HuH-7 (cell line): ENCODE data around the gene ZBTB7B.

Source experiments
- DNase-seq: peaks from one replicate; pipeline ENCODE4 v3.0.0; 2011; ENCODE audit warnings: low spot score

The ZBTB7B gene

GRCh38 chr1:155002464-155003226, at the start of gene ZBTB7B:
ZBTB7B (plus strand) TSS chr1:155002802; CDS start chr1:155014661, 11,859 bp downstream.
- peak; percentile 71 for DNase-seq

- DNase-seq = no peak
Measured at GRCh38 chr1:154953611-154954038, 49.0 kb upstream of the ZBTB7B start.

GRCh38 chr1:154954541-154954940, 48.1 kb upstream of the ZBTB7B start:
- DNase-seq = no peak

GRCh38 chr1:154955039-154955717, 47.4 kb upstream of the ZBTB7B start:
- no peak for DNase-seq

GRCh38 chr1:154955718-154956543, 46.7 kb upstream of the ZBTB7B start, which contains the start of gene PBXIP1:
PBXIP1 (minus strand) TSS chr1:154956099; CDS start chr1:154953721, 2,378 bp downstream.
- peak; percentile 100 for DNase-seq

GRCh38 chr1:154956544-154956941, 46.1 kb upstream of the ZBTB7B start:
- DNase-seq = no peak

GRCh38 chr1:154957091-154957657, 45.4 kb upstream of the ZBTB7B start:
- no peak for DNase-seq

GRCh38 chr1:154958036-154958435, 44.6 kb upstream of the ZBTB7B start:
- DNase-seq = no peak

GRCh38 chr1:154958681-154959425, 43.7 kb upstream of the ZBTB7B start:
- DNase-seq = no peak

GRCh38 chr1:154959426-154959780, 43.2 kb upstream of the ZBTB7B start:
- DNase-seq = no peak

GRCh38 chr1:154960446-154961136, 42.0 kb upstream of the ZBTB7B start:
- DNase-seq = no peak

- DNase-seq = peak; percentile 87
Measured at GRCh38 chr1:154961207-154962155, 41.1 kb upstream of the ZBTB7B start, which contains the start of gene PYGO2. PYGO2 (minus strand) TSS chr1:154961782; CDS start chr1:154961576, 206 bp downstream.

- DNase-seq = no peak
Measured at GRCh38 chr1:154962156-154962749, 40.3 kb upstream of the ZBTB7B start.

GRCh38 chr1:154962795-154963330, 39.7 kb upstream of the ZBTB7B start:
- DNase-seq = no peak

GRCh38 chr1:154963643-154964042, 39.0 kb upstream of the ZBTB7B start:
- DNase-seq = no peak

GRCh38 chr1:154964359-154964758, 38.2 kb upstream of the ZBTB7B start:
- DNase-seq = no peak

GRCh38 chr1:154966111-154966510, 36.5 kb upstream of the ZBTB7B start:
- no peak for DNase-seq

- DNase-seq = no peak
Measured at GRCh38 chr1:154967331-154967950, 35.2 kb upstream of the ZBTB7B start.
